GM12872 (cell line): Measurements from ENCODE around the gene SDK1.

Experiments used
- TF ChIP-seq, protein P1 (sequence below): IDR thresholded peaks from 3 replicates; pipeline ENCODE4 v1.5.1; 2011; ENCODE audit warnings: low read depth, mild to moderate bottlenecking, low read length, moderate library complexity; ENCODE audit not compliant: insufficient read depth

SDK1 gene

DNA sequence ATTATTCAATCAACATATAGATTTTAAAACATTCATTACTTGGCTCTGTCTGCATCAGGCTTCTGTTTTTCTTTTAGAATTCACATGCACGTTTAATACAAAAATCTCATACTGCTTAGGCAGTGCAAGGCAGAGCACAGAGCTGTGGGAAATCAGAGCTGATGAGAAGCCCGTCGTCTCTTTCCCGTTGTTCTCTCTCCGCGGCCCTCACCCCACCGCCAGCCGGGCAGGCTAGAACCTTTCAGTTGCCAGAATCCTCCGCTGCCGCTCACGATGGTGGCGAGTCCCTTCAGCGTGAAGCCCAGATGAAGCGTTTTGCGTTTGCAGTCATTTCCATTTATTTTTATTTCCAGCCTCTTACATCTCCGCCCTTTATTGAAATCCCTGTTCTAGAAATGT is 648.2 kb downstream of the SDK1 start:
- TF ChIP-seq, protein P1, sequence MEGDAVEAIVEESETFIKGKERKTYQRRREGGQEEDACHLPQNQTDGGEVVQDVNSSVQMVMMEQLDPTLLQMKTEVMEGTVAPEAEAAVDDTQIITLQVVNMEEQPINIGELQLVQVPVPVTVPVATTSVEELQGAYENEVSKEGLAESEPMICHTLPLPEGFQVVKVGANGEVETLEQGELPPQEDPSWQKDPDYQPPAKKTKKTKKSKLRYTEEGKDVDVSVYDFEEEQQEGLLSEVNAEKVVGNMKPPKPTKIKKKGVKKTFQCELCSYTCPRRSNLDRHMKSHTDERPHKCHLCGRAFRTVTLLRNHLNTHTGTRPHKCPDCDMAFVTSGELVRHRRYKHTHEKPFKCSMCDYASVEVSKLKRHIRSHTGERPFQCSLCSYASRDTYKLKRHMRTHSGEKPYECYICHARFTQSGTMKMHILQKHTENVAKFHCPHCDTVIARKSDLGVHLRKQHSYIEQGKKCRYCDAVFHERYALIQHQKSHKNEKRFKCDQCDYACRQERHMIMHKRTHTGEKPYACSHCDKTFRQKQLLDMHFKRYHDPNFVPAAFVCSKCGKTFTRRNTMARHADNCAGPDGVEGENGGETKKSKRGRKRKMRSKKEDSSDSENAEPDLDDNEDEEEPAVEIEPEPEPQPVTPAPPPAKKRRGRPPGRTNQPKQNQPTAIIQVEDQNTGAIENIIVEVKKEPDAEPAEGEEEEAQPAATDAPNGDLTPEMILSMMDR = no peak

DNA sequence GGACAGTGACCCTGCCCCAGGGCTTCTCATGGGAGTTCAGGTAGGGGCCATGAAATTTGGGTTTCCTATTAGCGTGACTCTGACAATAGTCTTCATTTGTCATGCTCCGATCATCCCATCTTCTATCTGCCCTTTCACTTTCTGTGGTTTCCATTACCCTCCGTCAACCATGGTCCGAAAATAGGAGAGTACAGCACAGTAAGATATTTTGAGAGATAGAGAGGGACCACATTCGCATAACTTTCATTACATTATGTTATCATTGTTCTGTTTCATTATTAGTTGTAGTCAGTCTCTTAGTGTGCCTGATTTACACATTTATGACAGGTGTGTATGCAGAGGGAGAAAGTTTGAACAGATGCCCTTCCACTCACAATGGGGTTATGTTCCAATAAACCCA is 649.2 kb downstream of the SDK1 start:
- TF ChIP-seq, protein P1 = no peak

- TF ChIP-seq, protein P1 = no peak
These were observed 650.4 kb downstream of the SDK1 start for GRCh38 chr7:3951316-3952055.

DNA sequence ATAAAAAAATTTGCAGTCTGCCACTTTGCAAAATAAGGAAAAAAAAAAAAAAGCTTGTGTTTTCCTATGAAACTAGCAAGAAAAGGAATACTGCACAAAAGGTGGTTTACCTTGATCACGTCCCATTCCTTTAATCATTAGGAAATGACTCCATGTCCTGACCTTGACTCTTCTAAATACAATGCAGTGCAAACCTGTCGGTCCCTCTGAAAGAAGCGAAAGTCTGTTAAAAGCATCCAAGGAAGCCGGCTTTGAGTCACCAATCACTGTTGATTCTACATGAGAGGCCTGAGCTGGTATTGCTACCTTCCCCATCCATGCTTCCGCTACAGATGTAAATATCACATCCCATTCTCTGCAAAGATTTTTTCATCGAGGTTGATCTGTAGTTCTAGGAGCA is 652.1 kb downstream of the SDK1 start:
- TF ChIP-seq, protein P1 = no peak

DNA sequence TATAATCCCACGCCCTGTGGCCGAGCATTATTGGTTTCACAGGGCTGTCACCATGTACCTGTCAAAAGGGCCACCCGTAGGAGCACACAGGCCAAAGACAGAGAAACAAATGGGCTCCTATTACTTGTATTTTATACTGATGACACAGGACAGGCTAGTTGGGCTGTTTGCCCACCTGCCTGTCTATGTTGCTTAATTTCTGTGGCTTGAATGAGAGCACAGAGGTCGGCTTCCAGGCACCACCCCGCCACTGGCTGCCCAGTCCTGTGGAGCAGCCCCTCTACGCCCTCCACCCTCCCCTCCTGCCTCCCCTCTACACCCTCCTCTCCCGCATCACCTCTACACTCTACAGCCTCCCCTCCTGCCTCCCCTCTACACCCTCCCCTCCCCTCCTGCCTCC is 652.9 kb downstream of the SDK1 start:
- TF ChIP-seq, protein P1 = no peak

GRCh38 chr7:3955026-3955425 is 654.0 kb downstream of the SDK1 start:
- TF ChIP-seq, protein P1 = no peak

DNA sequence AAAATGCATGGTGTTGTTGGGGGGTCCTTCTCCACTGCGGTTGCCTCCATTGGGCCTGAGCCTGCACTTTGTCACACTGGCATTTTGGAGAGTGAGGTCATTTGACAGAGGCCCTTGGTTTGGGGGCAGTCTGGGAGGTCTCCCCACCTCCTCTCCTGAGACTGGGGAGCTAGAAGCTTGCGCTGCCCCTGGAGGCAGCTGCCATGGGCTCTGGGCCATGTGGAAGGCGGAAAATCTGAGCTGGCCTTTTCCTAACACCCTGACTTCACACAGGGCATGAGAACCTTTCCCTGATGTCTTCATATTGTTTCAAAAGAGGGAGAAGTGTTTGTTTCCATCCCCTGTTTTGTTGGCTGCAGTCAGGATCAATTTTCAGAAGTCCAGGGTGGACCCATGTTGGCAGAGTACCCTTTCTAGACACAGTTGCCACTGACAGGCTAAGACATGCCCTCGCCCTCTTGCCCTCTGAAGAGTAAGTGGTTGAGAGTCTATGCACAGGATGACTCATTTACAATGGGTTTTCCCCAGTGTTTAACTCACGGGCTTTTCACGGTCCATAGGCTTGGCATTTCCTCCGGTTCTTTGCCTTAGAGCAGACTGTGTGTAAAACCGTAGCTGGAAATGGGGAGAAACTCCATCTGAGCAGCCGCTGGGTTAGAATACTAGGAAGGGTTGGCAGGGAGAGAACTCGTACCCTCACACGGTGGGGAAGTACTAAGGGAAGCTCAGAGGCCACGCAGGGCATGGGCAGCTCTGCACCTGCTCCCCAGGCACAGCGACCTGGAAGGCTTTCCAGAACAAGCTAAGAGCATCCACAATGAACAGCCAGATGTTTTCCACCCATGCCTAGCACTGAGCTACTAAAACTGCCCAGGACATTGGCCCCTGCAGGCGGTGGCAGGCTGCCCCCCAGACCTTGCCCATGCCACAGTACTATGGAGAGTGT is 655.0 kb downstream of the SDK1 start:
- TF ChIP-seq, protein P1 = no peak
